GM23248 (cell line): ENCODE results near the gene ERBB4. TPM values are rescaled to one million over a fixed set of nuclear protein-coding genes. Genes with fewer than 3 reads are reported as not detected.

Source experiments
- DNase-seq: peaks from one replicate; pipeline ENCODE4 v3.0.0-alpha.2; 2015
- H2AFZ ChIP-seq: fragments of 200-600 bp; sonication (generic); 2 replicates; pipeline ENCODE4 v1.6.1; 2016; ENCODE audit warnings: antibody characterized with exemption
- H3F3A ChIP-seq: fragments of 200-600 bp; sonication (generic); 2 replicates; pipeline ENCODE4 v1.6.1; 2016; ENCODE audit warnings: mild to moderate bottlenecking, antibody characterized with exemption, mixed run types; ENCODE audit not compliant: insufficient read depth
- H3K27ac ChIP-seq: fragments of 200-600 bp; sonication (generic); 2 replicates; pipeline ENCODE4 v1.5.1; 2016; ENCODE audit warnings: mild to moderate bottlenecking
- H3K27me3 ChIP-seq: fragments of 200-600 bp; sonication (generic); replicated peaks from 2 replicates; pipeline ENCODE4 v1.6.1; 2016; ENCODE audit warnings: mild to moderate bottlenecking; ENCODE audit not compliant: insufficient read depth
- H3K36me3 ChIP-seq: fragments of 200-600 bp; sonication (generic); 2 replicates; pipeline ENCODE4 v1.6.1; 2016; ENCODE audit warnings: low read depth, mild to moderate bottlenecking
- H3K4me1 ChIP-seq: fragments of 200-600 bp; sonication (generic); 2 replicates; pipeline ENCODE4 v1.6.1; 2016; ENCODE audit warnings: mild to moderate bottlenecking; ENCODE audit not compliant: insufficient read depth
- H3K4me2 ChIP-seq: fragments of 200-600 bp; sonication (generic); one replicate; pipeline ENCODE4 v1.6.1; 2016; ENCODE audit warnings: mild to moderate bottlenecking; ENCODE audit not compliant: unreplicated experiment
- H3K4me3 ChIP-seq: fragments of 200-600 bp; sonication (generic); 2 replicates; pipeline ENCODE4 v1.5.1; 2016; ENCODE audit warnings: mild to moderate bottlenecking
- H3K79me2 ChIP-seq: fragments of 200-600 bp; sonication (generic); 2 replicates; pipeline ENCODE4 v1.6.1; 2016; ENCODE audit warnings: mild to moderate bottlenecking; ENCODE audit not compliant: insufficient read depth
- H3K9ac ChIP-seq: fragments of 200-600 bp; sonication (generic); 2 replicates; pipeline ENCODE4 v1.6.1; 2016; ENCODE audit warnings: mild to moderate bottlenecking
- H3K9me2 ChIP-seq: fragments of 200-600 bp; sonication (generic); 2 replicates; pipeline ENCODE4 v1.6.1; 2016; ENCODE audit warnings: mixed run types, mild to moderate bottlenecking, moderate library complexity; ENCODE audit not compliant: insufficient read depth
- H3K9me3 ChIP-seq: fragments of 200-600 bp; sonication (generic); one replicate; pipeline ENCODE4 v1.6.1; 2017; ENCODE audit warnings: low read depth
- H4K20me1 ChIP-seq: fragments of 200-600 bp; sonication (generic); 2 replicates; pipeline ENCODE4 v1.6.0; 2016; ENCODE audit not compliant: insufficient read depth
- EZH2 ChIP-seq: fragments of 200-600 bp; sonication (generic); IDR thresholded peaks from 2 replicates; pipeline ENCODE4 v1.6.1; 2018; ENCODE audit warnings: antibody characterized with exemption, mild to moderate bottlenecking; ENCODE audit not compliant: insufficient read depth, poor library complexity, severe bottlenecking
- EZH2phosphoT487 ChIP-seq: fragments of 200-600 bp; sonication (generic); IDR thresholded peaks from 2 replicates; pipeline ENCODE4 v1.6.1; 2018; ENCODE audit warnings: antibody characterized with exemption, moderate library complexity, mild to moderate bottlenecking, low read depth; ENCODE audit not compliant: insufficient read depth
- WGBS, 2 experiments: methylation state at CpG; one replicate each; pipeline ENCODE4 v1.1.6; 2015 to 2017; ENCODE audit warnings: low lambda C conversion rate in 2 of 2, low coverage in 1 of 2; ENCODE audit errors: missing lambda C conversion rate in 2 of 2; 5-methylcytosine and 5-hydroxymethylcytosine counted together
- in situ Hi-C: fragments of 300-500 bp; cut with MboI; formaldehyde crosslinking; loops from 2 replicates; pipeline ENCODE4 v1.15.0; 2020
- polyA plus RNA-seq: library from polyadenylated mRNA; unstranded; fragments of >200 nt; fragmentation: Nextera tagmentation; extraction: Ambion mirVana; gene quantifications from 2 replicates; pipeline ENCODE4 v1.2.1, GENCODE V29; 2016
- total RNA-seq: library from RNA; depleted of rRNA; stranded (reverse); fragments of >200 nt; shearing (Covaris generic); gene quantifications from 2 replicates; pipeline ENCODE4 v1.2.3, GENCODE V29; 2014

Gene ERBB4
- total and polyA plus RNA-seq, 2 experiments from 2014 or later: not detected

DNA sequence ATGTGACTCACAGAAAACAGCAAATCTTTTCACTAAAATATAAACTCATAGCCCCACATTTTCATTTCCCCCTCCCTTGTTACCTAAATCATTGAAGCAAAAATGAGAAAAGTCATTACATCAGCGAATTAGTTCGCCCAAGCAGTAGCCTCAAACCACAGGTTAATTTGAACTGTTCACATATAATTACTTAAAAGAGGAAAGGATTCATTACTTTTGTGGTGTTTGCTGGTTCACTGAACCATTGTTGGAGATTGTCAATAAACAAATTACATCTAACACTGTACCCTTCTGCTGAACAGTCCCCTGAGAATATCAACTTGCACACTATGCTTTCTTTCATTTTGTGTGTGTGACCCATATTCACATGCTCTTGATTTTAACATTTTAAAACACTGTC lies 238.7 kb downstream of the ERBB4 start:
- Histone ChIP-seq H3K9ac (no peak overlapping the region), H3F3A (no peaks in the 10 kb centered on the region), H3K4me2 (no peak overlapping the region), H3K4me1 (no peaks in the 10 kb centered on the region), H3K36me3 (no peaks in the 10 kb centered on the region), H3K4me3 (no peak overlapping the region), H3K79me2 (no peaks in the 10 kb centered on the region), H3K9me2 (no peaks in the 10 kb centered on the region; the same call in 1 of the 2 replicates), H3K9me3 (no peaks in the 10 kb centered on the region), H2AFZ (no peak overlapping the region), H4K20me1 (no peaks in the 10 kb centered on the region), H3K27me3 (no peaks in the 10 kb centered on the region), H3K27ac (no peak overlapping the region)
- WGBS, 2 experiments: 62 to 76% methylated on average over 2 of the region's 2 CpGs
- in situ Hi-C loops: no loop called here
- TF ChIP-seq EZH2: no peak
- no peak for TF ChIP-seq EZH2phosphoT487
- no peak for DNase-seq

DNA sequence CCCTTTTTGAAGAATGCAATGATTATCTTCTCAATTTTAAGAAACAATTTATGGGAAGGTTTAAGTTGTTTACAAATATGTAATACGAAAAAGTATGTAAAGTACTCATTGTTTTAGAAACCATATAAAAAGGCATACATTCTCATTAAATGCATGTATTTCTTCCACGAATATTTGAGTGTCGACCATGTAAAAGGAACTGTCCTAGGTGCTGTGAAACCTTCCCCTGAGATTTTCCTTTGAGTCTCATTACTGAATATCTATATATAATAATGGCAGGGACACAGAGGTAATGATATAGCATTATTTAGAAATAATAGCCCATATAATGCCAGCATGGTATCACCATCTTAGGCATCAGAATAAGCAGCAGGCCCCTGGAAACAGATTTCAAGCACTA lies 239.3 kb downstream of the ERBB4 start:
- Histone ChIP-seq H3K9ac (no peak overlapping the region), H3K27ac (no peak overlapping the region), H3K4me2 (no peak overlapping the region), H3F3A (no peaks in the 10 kb centered on the region), H3K36me3 (no peaks in the 10 kb centered on the region), H3K9me2 (no peaks in the 10 kb centered on the region; the same call in 1 of the 2 replicates), H3K27me3 (no peaks in the 10 kb centered on the region), H3K4me3 (no peak overlapping the region), H2AFZ (no peak overlapping the region), H3K9me3 (no peaks in the 10 kb centered on the region), H3K4me1 (no peaks in the 10 kb centered on the region), H3K79me2 (no peaks in the 10 kb centered on the region), H4K20me1 (no peaks in the 10 kb centered on the region)
- DNase-seq: no peak
- TF ChIP-seq EZH2phosphoT487: no peak
- TF ChIP-seq EZH2: no peak
- 18 to 21% methylated on average over 3 of the region's 3 CpGs for WGBS, 2 experiments
- in situ Hi-C loops: no loop called here

DNA sequence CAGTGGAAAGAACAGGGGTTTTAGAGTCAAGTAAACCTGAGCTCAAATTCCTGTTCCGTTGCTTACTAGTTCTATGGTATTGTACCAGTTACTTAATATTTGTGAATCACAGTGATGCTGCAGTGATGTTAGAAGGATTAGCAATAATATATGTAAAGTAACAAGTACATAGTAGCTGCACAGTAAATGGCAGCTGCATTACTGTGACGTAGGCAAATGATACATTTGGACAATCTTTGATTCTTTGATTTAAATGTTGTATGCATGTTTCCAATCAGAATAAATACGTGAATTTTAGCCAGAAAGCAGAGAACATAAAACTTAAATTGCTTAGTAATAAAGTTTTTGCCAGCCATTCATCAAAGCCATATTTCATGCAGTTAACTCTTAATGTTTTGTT lies 243.0 kb downstream of the ERBB4 start:
- Histone ChIP-seq H3K4me1 (no peaks in the 10 kb centered on the region), H2AFZ (no peak overlapping the region), H3K79me2 (no peaks in the 10 kb centered on the region), H3K4me3 (no peak overlapping the region), H4K20me1 (no peaks in the 10 kb centered on the region), H3K27me3 (no peaks in the 10 kb centered on the region), H3K9me2 (no peaks in the 10 kb centered on the region; the same call in 1 of the 2 replicates), H3K9me3 (no peaks in the 10 kb centered on the region), H3K4me2 (no peak overlapping the region), H3K36me3 (no peaks in the 10 kb centered on the region), H3K9ac (no peak overlapping the region), H3F3A (no peaks in the 10 kb centered on the region), H3K27ac (no peak overlapping the region)
- no peak for DNase-seq
- WGBS, 2 experiments: 47 to 57% methylated on average over 3 of the region's 3 CpGs
- TF ChIP-seq EZH2 (no peak), EZH2phosphoT487 (no peak)
- in situ Hi-C loops: no loop called here

DNA sequence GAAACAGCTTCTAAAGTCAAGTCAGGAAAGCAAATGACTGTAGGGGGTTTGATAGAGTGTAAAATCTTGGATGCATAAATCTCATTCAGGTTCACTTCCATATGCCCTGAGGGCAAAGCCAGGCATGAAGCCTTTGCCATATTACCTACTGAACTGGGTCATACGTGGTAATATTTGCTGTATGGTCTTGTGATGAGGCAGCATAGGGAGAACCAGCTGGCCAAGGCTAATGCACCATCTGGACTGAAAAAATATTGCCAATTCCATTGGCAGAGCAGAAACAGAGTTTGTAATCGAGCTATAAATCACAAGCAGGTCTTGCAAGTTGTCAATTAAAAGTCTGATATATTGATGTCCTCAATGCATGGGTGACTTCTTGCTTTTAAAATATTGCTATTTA lies 243.8 kb downstream of the ERBB4 start:
- in situ Hi-C loops: no loop called here
- no peaks in the 10 kb centered on the region; the same call in 1 of the 2 replicates for H3K9me2 ChIP-seq
- no peak overlapping the region for H3K4me2 ChIP-seq
- TF ChIP-seq EZH2 (no peak), EZH2phosphoT487 (no peak)
- no peaks in the 10 kb centered on the region for H3K9me3 ChIP-seq
- H3K9ac ChIP-seq: no peak overlapping the region
- H2AFZ ChIP-seq: no peak overlapping the region
- H3K36me3 ChIP-seq: no peaks in the 10 kb centered on the region
- DNase-seq: no peak
- no peaks in the 10 kb centered on the region for H3F3A ChIP-seq
- no peaks in the 10 kb centered on the region for H3K79me2 ChIP-seq
- H3K4me3 ChIP-seq: no peak overlapping the region
- H3K27ac ChIP-seq: no peak overlapping the region
- WGBS, 2 experiments: 14 to 18% methylated on average over 2 of the region's 2 CpGs
- H3K27me3 ChIP-seq: no peaks in the 10 kb centered on the region
- H3K4me1 ChIP-seq: no peaks in the 10 kb centered on the region
- no peaks in the 10 kb centered on the region for H4K20me1 ChIP-seq

DNA sequence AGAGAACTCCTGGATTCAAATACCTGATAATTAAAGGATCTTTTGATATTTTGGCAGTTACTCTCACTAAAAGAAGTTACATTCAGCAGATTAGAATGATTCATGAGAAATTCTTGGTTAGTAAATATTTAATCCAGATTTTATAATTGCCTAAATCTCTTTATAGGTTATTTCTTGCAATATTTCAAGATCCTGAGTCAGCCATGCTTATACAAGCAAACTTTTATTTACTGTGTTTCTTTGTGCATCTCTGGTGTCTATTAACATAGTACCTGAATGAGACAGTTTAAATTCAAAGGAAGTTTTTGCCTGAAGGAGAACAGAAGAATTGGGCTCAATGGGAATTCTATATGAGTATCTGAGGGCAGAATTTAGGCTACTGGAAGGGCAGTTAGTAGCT lies 249.3 kb downstream of the ERBB4 start:
- in situ Hi-C loops: no loop called here
- Histone ChIP-seq H3K27me3 (no peaks in the 10 kb centered on the region), H3K4me2 (no peak overlapping the region), H3K9me2 (no peaks in the 10 kb centered on the region), H3F3A (no peaks in the 10 kb centered on the region), H3K79me2 (no peaks in the 10 kb centered on the region), H3K4me1 (no peaks in the 10 kb centered on the region), H2AFZ (no peak overlapping the region), H3K9me3 (no peaks in the 10 kb centered on the region), H3K4me3 (no peak overlapping the region), H3K9ac (no peak overlapping the region), H3K27ac (no peak overlapping the region), H4K20me1 (no peaks in the 10 kb centered on the region), H3K36me3 (no peaks in the 10 kb centered on the region)
- DNase-seq: no peak
- TF ChIP-seq EZH2 (no peak), EZH2phosphoT487 (no peak)
